GM12878 (cell line): Measurements from ENCODE around the gene GPR4. TPM values are rescaled to one million over a fixed set of nuclear protein-coding genes. Genes with fewer than 3 reads are reported as not detected.

ENCODE experiments used
- ATAC-seq: fragments of 200-7000 bp; cut with Tn5 transposase; 3 replicates; pipeline ENCODE4 v1.9.1; 2020; ENCODE audit warnings: mild to moderate bottlenecking, moderate library complexity
- BruUV-seq: library from RNA; stranded (reverse); fragments of 400-500 nt; replicated peaks from 2 replicates; lab custom pipeline; 2021; lab: Mats Ljungman, UMichigan
- CTCF ChIA-PET: fragments of 300-600 bp; sonication (Branson Sonifier 250); formaldehyde crosslinking; extraction: SDS; loops from one replicate; lab custom pipeline; 2021; ENCODE audit warnings: inconsistent platforms; lab: Yijun Ruan, JAX
- POLR2A ChIA-PET: fragments of 350-600 bp; formaldehyde crosslinking; extraction: SDS; loops from one replicate; lab custom pipeline; 2021; ENCODE audit warnings: inconsistent platforms; lab: Charles Lee
- RAD21 ChIA-PET: fragments of 300-600 bp; sonication (Branson Sonifier 250); formaldehyde crosslinking; loops from one replicate; lab custom pipeline; 2023; ENCODE audit warnings: antibody characterized with exemption; ENCODE audit not compliant: unreplicated experiment; lab: Charles Lee
- SMC1A ChIA-PET: fragments of 300-600 bp; sonication (Branson Sonifier 250); formaldehyde crosslinking; loops from one replicate; lab custom pipeline; 2023; ENCODE audit not compliant: unreplicated experiment, uncharacterized antibody; lab: Charles Lee
- DNase-seq: peaks from one replicate; pipeline ENCODE4 v3.0.0-alpha.2; 2011; ENCODE audit warnings: low read depth, low spot score
- FAIRE-seq: peaks from 3 replicates; lab custom pipeline; 2011; peaks lifted over from hg19 to GRCh38; lab: Jason Lieb, UNC
- H2AFZ ChIP-seq: 2 replicates; pipeline ENCODE4 v1.6.0; 2011; ENCODE audit warnings: low read depth, low read length, control low read depth; ENCODE audit not compliant: control insufficient read depth
- H3K27ac ChIP-seq: 2 replicates; pipeline ENCODE4 v1.5.1; 2011; ENCODE audit warnings: control low read depth; ENCODE audit not compliant: control insufficient read depth, insufficient read depth
- H3K27me3 ChIP-seq, 2 experiments: replicated peaks in 1 of 2; 2 replicates each; pipeline versions ENCODE4 v1.6.0 to v1.6.1; 2011; ENCODE audit warnings: low read length in 1 of 2; ENCODE audit not compliant: control insufficient read depth in 2 of 2, insufficient read depth in 2 of 2
- H3K36me3 ChIP-seq, 2 experiments: 2 replicates each; pipeline ENCODE4 v1.5.1; 2011; ENCODE audit warnings: low read length in 1 of 2; ENCODE audit not compliant: control insufficient read depth in 2 of 2, insufficient read depth in 2 of 2
- H3K4me1 ChIP-seq: 2 replicates; pipeline ENCODE4 v1.6.1; 2011; ENCODE audit warnings: mild to moderate bottlenecking, low read length, moderate library complexity, mixed read lengths; ENCODE audit not compliant: control insufficient read depth, insufficient read depth
- H3K4me2 ChIP-seq: 2 replicates; pipeline ENCODE4 v1.6.0; 2011; ENCODE audit warnings: control low read depth; ENCODE audit not compliant: control insufficient read depth, insufficient read depth
- H3K4me3 ChIP-seq: fragments of 200-600 bp; sonication (generic); 2 replicates; pipeline ENCODE4 v1.5.1; 2016
- H3K79me2 ChIP-seq: 2 replicates; pipeline ENCODE4 v1.6.0; 2011; ENCODE audit warnings: low read length; ENCODE audit not compliant: control insufficient read depth, insufficient read depth
- H3K9ac ChIP-seq: 2 replicates; pipeline ENCODE4 v1.8.0; 2011; ENCODE audit warnings: low read length, control low read depth, mixed read lengths; ENCODE audit not compliant: control insufficient read depth, insufficient read depth
- H3K9me3 ChIP-seq: replicated peaks from 3 replicates; pipeline ENCODE4 v1.5.1; 2011; ENCODE audit warnings: mild to moderate bottlenecking, low read length; ENCODE audit not compliant: control insufficient read depth, insufficient read depth
- H4K20me1 ChIP-seq: 2 replicates; pipeline ENCODE4 v1.6.0; 2011; ENCODE audit not compliant: control insufficient read depth, insufficient read depth
- BHLHE40 ChIP-seq, 2 experiments: fragments of 450-650 bp in 1 of 2; IDR thresholded peaks; 2 replicates each; pipeline ENCODE4 v1.6.1; 2011 to 2017; ENCODE audit warnings: low read depth in 2 of 2, borderline replicate concordance in 1 of 2, improper control_type of control experiment in 1 of 2, low read length in 1 of 2, mild to moderate bottlenecking in 1 of 2
- EGR1 ChIP-seq, 2 experiments: IDR thresholded peaks; 1 replicate in 1 of 2; 2 replicates in 1 of 2; pipeline ENCODE4 v1.6.1; 2011 to 2012; ENCODE audit warnings: low read depth in 2 of 2, low read length in 2 of 2, borderline replicate concordance in 1 of 2, mild to moderate bottlenecking in 1 of 2, moderate library complexity in 1 of 2
- GATAD2B ChIP-seq: fragments of 450-650 bp; conservative IDR thresholded peaks from 2 replicates; pipeline ENCODE4 v1.6.1; 2017; ENCODE audit warnings: low read depth, mild to moderate bottlenecking, moderate library complexity
- HDAC6 ChIP-seq: fragments of 200-600 bp; sonication (generic); IDR thresholded peaks from one replicate; pipeline ENCODE4 v1.8.0; 2017; ENCODE audit warnings: antibody characterized with exemption; ENCODE audit not compliant: unreplicated experiment
- HDGF ChIP-seq: fragments of 450-650 bp; IDR thresholded peaks from 2 replicates; pipeline ENCODE4 v1.6.1; 2016; ENCODE audit warnings: antibody characterized with exemption
- NR2C1 ChIP-seq: fragments of 450-650 bp; IDR thresholded peaks from 2 replicates; pipeline ENCODE4 v1.6.1; 2017; ENCODE audit warnings: antibody characterized with exemption, mild to moderate bottlenecking, moderate library complexity
- NRF1 ChIP-seq: conservative IDR thresholded peaks from 2 replicates; pipeline ENCODE4 v1.6.1; 2011; ENCODE audit warnings: mild to moderate bottlenecking, low read depth, low read length, improper control_type of control experiment
- POLR2A ChIP-seq: IDR thresholded peaks from 2 replicates; pipeline ENCODE4 v1.6.1; 2011; ENCODE audit warnings: low read depth, mild to moderate bottlenecking, low read length
- SP1 ChIP-seq: IDR thresholded peaks from one replicate; pipeline ENCODE4 v1.6.1; 2011; ENCODE audit warnings: low read depth, low read length
- ZNF217 ChIP-seq: fragments of 450-650 bp; IDR thresholded peaks from 2 replicates; pipeline ENCODE4 v1.6.1; 2017; ENCODE audit warnings: antibody characterized with exemption, mild to moderate bottlenecking
- WGBS: methylation state at CpG from one replicate; pipeline ENCODE4 v1.1.6; 2016; ENCODE audit warnings: low lambda C conversion rate; ENCODE audit not compliant: insufficient replicate concordance, insufficient coverage; ENCODE audit errors: missing lambda C conversion rate; 5-methylcytosine and 5-hydroxymethylcytosine counted together
- in situ Hi-C: fragments of 300-500 bp; cut with MboI; formaldehyde crosslinking; loops from 9 replicates; pipeline ENCODE4 v1.14.3; 2018; ENCODE audit warnings: mixed read lengths
- intact Hi-C: fragments of 100-400 bp; cut with micrococcal nuclease; formaldehyde crosslinking; loops from one replicate; pipeline ENCODE4 v1.14.2; 2022; ENCODE audit not compliant: unreplicated experiment
- polyA plus RNA-seq, 11 experiments: library from polyadenylated mRNA; depleted of rRNA in 4 of 11; unstranded in 6 of 11; stranded (reverse) in 5 of 11; fragments of >200 nt; fragmentation: Nextera tagmentation in 4 of 11; fragmentation: Illumina TruSeq in 1 of 11; extraction: Ambion mirVana in 4 of 11; extraction: Trizol in 1 of 11; gene quantifications; 1 replicate in 1 of 11; 2 replicates in 10 of 11; pipeline versions ENCODE4 v1.2.1 to v1.2.3, GENCODE V29; 2011 to 2016; ENCODE audit warnings: inconsistent platforms in 2 of 11, missing spikeins in 2 of 11, low read depth in 1 of 11
- total RNA-seq, 4 experiments: library from RNA; depleted of rRNA in 3 of 4; stranded (reverse); fragments of >200 nt in 3 of 4; fragmentation: Illumina TruSeq in 1 of 4; extraction: Trizol in 1 of 4; gene quantifications; 2 replicates each; pipeline versions ENCODE4 v1.2.1 to v1.2.3, GENCODE V29; 2013 to 2021
- TF ChIP-seq, protein P1 (sequence below): IDR thresholded peaks from 2 replicates; pipeline ENCODE4 v1.6.1; 2011; ENCODE audit warnings: mild to moderate bottlenecking, low read depth, low read length, moderate library complexity; ENCODE audit not compliant: insufficient replicate concordance
- TF ChIP-seq, protein P2 (sequence below): fragments of 450-650 bp; IDR thresholded peaks from 2 replicates; pipeline ENCODE4 v1.6.1; 2016; ENCODE audit warnings: mild to moderate bottlenecking

Gene GPR4
- total and polyA plus RNA-seq, 10 of the 15 experiments (the other 5 are each of a cell fraction or from before 2014, with no cell fraction given): not detected

DNA sequence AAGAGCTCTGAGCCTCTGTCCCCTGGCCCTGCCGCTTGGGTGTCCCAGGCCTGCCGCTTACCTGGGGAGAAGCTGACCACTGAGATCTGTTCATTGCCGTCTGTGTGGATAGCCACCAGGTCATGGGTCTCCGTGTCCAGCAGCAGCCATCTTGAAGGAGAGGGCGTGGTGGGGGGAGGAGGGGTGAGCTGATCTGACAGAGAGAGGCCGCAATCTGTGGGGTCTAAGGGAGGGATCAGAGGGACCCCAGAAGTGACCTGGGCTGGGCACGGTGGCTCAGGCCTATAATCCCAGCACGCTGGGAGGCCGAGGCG is 14.6 kb upstream of the GPR4 start:
- H3K27me3 ChIP-seq: no peaks in the 10 kb centered on the region
- H3K36me3 ChIP-seq: peaks cover 15 to 23% of the 10 kb centered on the region in 2 experiments
- H3K4me3 ChIP-seq: no peak overlapping the region
- peaks cover 18% of the 10 kb centered on the region for H3K4me1 ChIP-seq
- CTCF ChIA-PET: interaction anchor here (1.0 kb wide), 1 partner anchor 177 kb away, joined by 3 read pairs; no protein-coding TSS in a partner anchor
- no peaks in the 10 kb centered on the region for H3K9me3 ChIP-seq
- H3K4me2 ChIP-seq: no peak overlapping the region
- ATAC-seq (no peak), DNase-seq (no peak), FAIRE-seq (no peak)
- in situ Hi-C loops: no loop called here
- TF ChIP-seq NRF1: no peak
- TF ChIP-seq GATAD2B: no peak
- no peak for TF ChIP-seq NR2C1
- no peak for TF ChIP-seq HDAC6
- 95% methylated on average over 10 of the region's 10 CpGs for WGBS
- no TSS peak for BruUV-seq
- no peak overlapping the region for H3K27ac ChIP-seq
- H2AFZ ChIP-seq: no peak overlapping the region
- no peak overlapping the region for H3K9ac ChIP-seq
- RAD21 ChIA-PET: interaction anchor here (3.3 kb wide), 1 partner anchor 25 kb away, joined by 27 read pairs; no protein-coding TSS in a partner anchor
- H3K79me2 ChIP-seq: no peaks in the 10 kb centered on the region
- SMC1A ChIA-PET: interaction anchor here (0.6 to 5.1 kb wide), 2 partner anchors 25 to 296 kb away, joined by 3 to 39 read pairs; partner anchors contain the start of gene EML2
- intact Hi-C loops: no loop called here
- no peaks in the 10 kb centered on the region for H4K20me1 ChIP-seq
- POLR2A ChIA-PET: interaction anchor here (0.6 to 1.2 kb wide), 2 partner anchors 14 to 186 kb away, joined by 4 read pairs; no protein-coding TSS in a partner anchor

DNA sequence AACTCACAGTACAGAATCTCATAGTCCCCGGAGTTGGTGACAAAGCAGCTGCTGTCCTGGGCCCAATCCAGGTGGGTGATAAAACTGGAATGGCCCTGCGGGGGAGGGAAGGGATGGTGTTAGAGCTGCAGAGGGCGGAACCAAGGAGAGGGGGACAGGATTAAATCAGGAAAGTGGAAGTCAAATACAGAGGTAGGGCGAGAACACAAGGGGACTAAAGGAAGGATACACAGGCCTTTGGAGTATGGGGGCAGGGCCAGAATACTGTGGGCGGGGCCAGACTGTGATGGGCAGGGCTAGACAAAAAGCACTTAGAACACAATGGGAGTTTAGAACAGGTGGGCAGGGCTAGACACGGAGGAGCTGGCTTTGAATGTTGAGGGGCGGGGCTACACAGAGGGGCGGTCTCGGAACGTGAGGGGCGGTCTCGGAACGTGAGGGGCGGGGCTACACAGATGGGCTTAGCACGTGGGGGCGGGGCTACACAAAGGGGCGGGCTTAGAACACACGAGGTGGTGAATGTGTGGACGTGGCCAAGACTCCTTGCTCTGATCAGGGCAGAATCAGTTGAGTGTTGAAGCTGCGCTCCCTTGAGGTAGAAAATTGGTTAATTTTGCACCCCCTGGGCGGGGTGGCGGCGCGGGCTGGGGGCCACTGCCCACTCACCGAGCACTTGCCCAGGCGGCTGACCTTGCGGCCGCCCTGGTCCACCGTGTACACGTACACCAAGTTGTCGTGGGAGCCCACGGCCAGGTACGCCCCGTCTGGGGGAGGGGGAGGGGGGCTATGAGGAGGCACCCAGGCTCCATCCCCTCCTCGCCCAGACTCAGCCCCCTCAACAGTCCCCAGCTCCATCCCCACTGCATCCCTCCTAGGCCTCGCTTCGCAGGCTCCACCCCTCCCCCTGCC is 14.0 kb upstream of the GPR4 start:
- peak; percentile 48 for DNase-seq
- H3K9me3 ChIP-seq: no peaks in the 10 kb centered on the region
- SMC1A ChIA-PET: interaction anchor here (5.1 kb wide), 1 partner anchor 25 kb away, joined by 39 read pairs; the partner anchor contains the start of gene EML2
- no peak overlapping the region for H3K9ac ChIP-seq
- BruUV-seq: no TSS peak
- POLR2A ChIA-PET: interaction anchor here (0.6 to 2.7 kb wide), 6 partner anchors 11 to 185 kb away, joined by 3 to 25 read pairs (median 4); partner anchors contain the start of gene SIX5
- in situ Hi-C loops (no loop called here), intact Hi-C loops (loop anchor here (2.0 kb wide), 1 partner anchor 27 kb away; no protein-coding TSS in a partner anchor)
- no peak overlapping the region for H3K27ac ChIP-seq
- ATAC-seq: peak; percentile 91
- H3K27me3 ChIP-seq: no peaks in the 10 kb centered on the region
- RAD21 ChIA-PET: interaction anchor here (0.5 to 3.3 kb wide), 3 partner anchors 26 to 92 kb away, joined by 3 to 27 read pairs (median 5); no protein-coding TSS in a partner anchor
- H4K20me1 ChIP-seq: no peaks in the 10 kb centered on the region
- peak; percentile 57 for FAIRE-seq
- H2AFZ ChIP-seq: no peak overlapping the region
- peaks cover 18% of the 10 kb centered on the region for H3K4me1 ChIP-seq
- H3K36me3 ChIP-seq: peaks cover 14 to 23% of the 10 kb centered on the region in 2 experiments
- WGBS: 52% methylated on average over 24 of the region's 37 CpGs
- CTCF ChIA-PET: interaction anchor here (1.0 to 4.7 kb wide), 4 partner anchors 15 to 176 kb away, joined by 3 to 43 read pairs (median 4); no protein-coding TSS in a partner anchor
- H3K4me3 ChIP-seq: no peak overlapping the region
- H3K4me2 ChIP-seq: no peak overlapping the region; the same call in 1 of the 2 replicates
- no peaks in the 10 kb centered on the region for H3K79me2 ChIP-seq
- TF ChIP-seq POLR2A: 0 out of 2 replicates have a peak, but pooled peaks have one; percentile 29
- TF ChIP-seq HDGF: peak; percentile 86
- TF ChIP-seq, protein P1, sequence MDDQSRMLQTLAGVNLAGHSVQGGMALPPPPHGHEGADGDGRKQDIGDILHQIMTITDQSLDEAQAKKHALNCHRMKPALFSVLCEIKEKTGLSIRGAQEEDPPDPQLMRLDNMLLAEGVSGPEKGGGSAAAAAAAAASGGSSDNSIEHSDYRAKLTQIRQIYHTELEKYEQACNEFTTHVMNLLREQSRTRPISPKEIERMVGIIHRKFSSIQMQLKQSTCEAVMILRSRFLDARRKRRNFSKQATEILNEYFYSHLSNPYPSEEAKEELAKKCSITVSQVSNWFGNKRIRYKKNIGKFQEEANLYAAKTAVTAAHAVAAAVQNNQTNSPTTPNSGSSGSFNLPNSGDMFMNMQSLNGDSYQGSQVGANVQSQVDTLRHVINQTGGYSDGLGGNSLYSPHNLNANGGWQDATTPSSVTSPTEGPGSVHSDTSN: peak; percentile 82
- TF ChIP-seq, protein P2, sequence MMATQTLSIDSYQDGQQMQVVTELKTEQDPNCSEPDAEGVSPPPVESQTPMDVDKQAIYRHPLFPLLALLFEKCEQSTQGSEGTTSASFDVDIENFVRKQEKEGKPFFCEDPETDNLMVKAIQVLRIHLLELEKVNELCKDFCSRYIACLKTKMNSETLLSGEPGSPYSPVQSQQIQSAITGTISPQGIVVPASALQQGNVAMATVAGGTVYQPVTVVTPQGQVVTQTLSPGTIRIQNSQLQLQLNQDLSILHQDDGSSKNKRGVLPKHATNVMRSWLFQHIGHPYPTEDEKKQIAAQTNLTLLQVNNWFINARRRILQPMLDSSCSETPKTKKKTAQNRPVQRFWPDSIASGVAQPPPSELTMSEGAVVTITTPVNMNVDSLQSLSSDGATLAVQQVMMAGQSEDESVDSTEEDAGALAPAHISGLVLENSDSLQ: peak; percentile 91
- TF ChIP-seq EGR1 (IDR thresholded peaks at IDR 0.05; ENCODE audit: borderline replicate concordance in 1 of 2, low read depth in 2 of 2, low read length in 2 of 2): peak in 1 of 2 experiments; percentile 14; a peak in 1 of 3 replicates
- TF ChIP-seq ZNF217: no peak
- TF ChIP-seq SP1: peak; percentile 32
- peak; percentile 90 to 91 for TF ChIP-seq BHLHE40 (IDR thresholded peaks at IDR 0.05; ENCODE audit: borderline replicate concordance in 1 of 2, low read depth in 2 of 2, low read length in 1 of 2)
